Psoas muscle (tissue), 8 donors: ENCODE data around the gene TNFSF9. TPM values are rescaled to one million over a fixed set of nuclear protein-coding genes. Genes with fewer than 3 reads are reported as not detected.

Experiments used
- ATAC-seq, 4 donors: fragments of 200-7000 bp; cut with Tn5 transposase; one replicate each; pipeline ENCODE4 v1.9.1; 2020; ENCODE audit warnings: moderate library complexity in 3 of 4, mild to moderate bottlenecking in 2 of 4
- DNase-seq, 2 donors: peaks; one replicate each; pipeline ENCODE4 v3.0.0-alpha.2; 2020
- H3K27ac ChIP-seq: fragments of 200-600 bp; one replicate; pipeline ENCODE4 v1.8.0; 2022
- H3K27me3 ChIP-seq, 3 donors: fragments of 200-600 bp in 1 of 3; one replicate each; pipeline versions ENCODE4 v1.6.1 to v1.8.0; 2013 to 2022; ENCODE audit warnings: low read length in 2 of 3, mild to moderate bottlenecking in 2 of 3, moderate library complexity in 1 of 3; ENCODE audit not compliant: insufficient read depth in 3 of 3
- H3K36me3 ChIP-seq, 2 donors: fragments of 200-600 bp in 1 of 2; one replicate each; pipeline versions ENCODE4 v1.6.1 to v1.8.0; 2013 to 2022; ENCODE audit warnings: low read depth in 1 of 2, mild to moderate bottlenecking in 1 of 2, moderate library complexity in 1 of 2; ENCODE audit not compliant: insufficient read depth in 1 of 2
- H3K4me1 ChIP-seq: fragments of 200-600 bp; one replicate; pipeline ENCODE4 v1.8.0; 2022
- H3K4me3 ChIP-seq: fragments of 200-600 bp; one replicate; pipeline ENCODE4 v1.8.0; 2022; ENCODE audit warnings: mild to moderate bottlenecking
- H3K9me3 ChIP-seq: fragments of 200-600 bp; one replicate; pipeline ENCODE4 v1.8.0; 2022
- WGBS, 3 donors: extraction: QIAGEN DNeasy Blood & Tissue Kit; methylation state at CpG; one replicate each; pipeline versions ENCODE4 v1.1.6 to v1.1.7; 2013; 5-methylcytosine and 5-hydroxymethylcytosine counted together
- intact Hi-C, 2 donors: fragments of 100-400 bp; cut with DNase I; formaldehyde crosslinking; loops; one replicate each; pipeline versions ENCODE4 v1.11.0 to v1.14.2; 2022
- polyA plus RNA-seq, 3 donors: library from polyadenylated mRNA; stranded (reverse); fragments of 200-250 nt; gene quantifications; one replicate each; pipeline ENCODE4 v1.2.3, GENCODE V29; 2013
- total RNA-seq, 4 donors: library from RNA; stranded (reverse); fragmentation: NEBNext Ultra II Directional in 2 of 4; extraction: Animal tissue kit (Norgen Biotek cat#: 25700) in 2 of 4; gene quantifications; one replicate each; pipeline versions ENCODE4 v1.2.1 to v1.2.4, GENCODE V29; 2021 to 2023
- TF ChIP-seq, protein P1 (sequence below): fragments of 200-600 bp; IDR thresholded peaks from one replicate; pipeline ENCODE4 v1.8.0; 2022; ENCODE audit warnings: antibody characterized with exemption
- donor health status: healthy with polysubstance abuse.
- donor health status: DM: no; HTN: no; CAD: no; lungs with moderate emphysema.
- donor health status: Bipolar disorder and iron deficiency.
- donor health status: healthy.
- donor health status: DM: yes; HTN: yes; CAD: no.
- donor health status: DM: no; HTN: no; CAD: no.
- donor health status: DM: no; HTN: no; CAD: no.
- donor health status: DM: yes; HTN: yes; CAD: no.

The TNFSF9 gene
- total and polyA plus RNA-seq, 7 donors: 0.25 to 1.9 (median 0.62) TPM; not detected in 1

DNA sequence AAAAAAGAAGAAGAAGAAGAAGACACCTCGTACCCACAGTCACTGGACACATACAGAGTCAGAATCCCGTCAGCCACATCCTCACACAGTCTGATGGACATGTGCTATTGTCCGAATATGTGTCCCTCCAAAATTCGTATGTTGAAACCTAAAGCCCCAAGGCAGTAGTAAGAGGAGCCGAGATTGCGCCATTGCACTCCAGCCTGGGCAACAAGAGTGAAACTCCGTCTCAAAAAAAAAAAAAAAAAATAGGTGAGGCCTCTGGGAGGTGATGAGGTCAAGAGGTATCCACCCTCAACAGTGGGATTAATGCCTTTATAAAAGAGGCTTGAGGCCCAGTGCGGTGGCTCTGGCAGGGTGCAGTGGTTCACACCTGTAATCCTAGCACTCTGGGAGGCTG lies 46.6 kb upstream of the TNFSF9 start:
- no peak for ATAC-seq
- Histone ChIP-seq H3K27me3 (peaks cover 0 to 10% (median 4%) of the 10 kb centered on the region in 3 donors), H3K27ac (no peak overlapping the region), H3K4me3 (no peak overlapping the region), H3K36me3 (no peaks in the 10 kb centered on the region), H3K4me1 (no peaks in the 10 kb centered on the region), H3K9me3 (no peaks in the 10 kb centered on the region)
- 81 to 82% (median 82%) methylated on average over 8 of the region's 8 CpGs for WGBS, 3 donors
- TF ChIP-seq, protein P1, sequence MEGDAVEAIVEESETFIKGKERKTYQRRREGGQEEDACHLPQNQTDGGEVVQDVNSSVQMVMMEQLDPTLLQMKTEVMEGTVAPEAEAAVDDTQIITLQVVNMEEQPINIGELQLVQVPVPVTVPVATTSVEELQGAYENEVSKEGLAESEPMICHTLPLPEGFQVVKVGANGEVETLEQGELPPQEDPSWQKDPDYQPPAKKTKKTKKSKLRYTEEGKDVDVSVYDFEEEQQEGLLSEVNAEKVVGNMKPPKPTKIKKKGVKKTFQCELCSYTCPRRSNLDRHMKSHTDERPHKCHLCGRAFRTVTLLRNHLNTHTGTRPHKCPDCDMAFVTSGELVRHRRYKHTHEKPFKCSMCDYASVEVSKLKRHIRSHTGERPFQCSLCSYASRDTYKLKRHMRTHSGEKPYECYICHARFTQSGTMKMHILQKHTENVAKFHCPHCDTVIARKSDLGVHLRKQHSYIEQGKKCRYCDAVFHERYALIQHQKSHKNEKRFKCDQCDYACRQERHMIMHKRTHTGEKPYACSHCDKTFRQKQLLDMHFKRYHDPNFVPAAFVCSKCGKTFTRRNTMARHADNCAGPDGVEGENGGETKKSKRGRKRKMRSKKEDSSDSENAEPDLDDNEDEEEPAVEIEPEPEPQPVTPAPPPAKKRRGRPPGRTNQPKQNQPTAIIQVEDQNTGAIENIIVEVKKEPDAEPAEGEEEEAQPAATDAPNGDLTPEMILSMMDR: no peak
- DNase-seq: no peak
- intact Hi-C loops: no loop called here

GRCh38 chr19:6484831-6485230 lies 46.0 kb upstream of the TNFSF9 start:
- Histone ChIP-seq H3K9me3 (no peaks in the 10 kb centered on the region), H3K36me3 (no peaks in the 10 kb centered on the region), H3K27me3 (peaks cover 0 to 9% (median 4%) of the 10 kb centered on the region in 3 donors), H3K4me3 (no peak overlapping the region), H3K27ac (no peak overlapping the region), H3K4me1 (no peaks in the 10 kb centered on the region)
- 86 to 89% (median 87%) methylated on average over 7 of the region's 7 CpGs for WGBS, 3 donors
- DNase-seq: no peak
- TF ChIP-seq, protein P1: no peak
- intact Hi-C loops: no loop called here
- no peak for ATAC-seq

- Histone ChIP-seq H3K4me1 (no peaks in the 10 kb centered on the region), H3K27me3 (peaks cover 0 to 5% (median 0%) of the 10 kb centered on the region in 3 donors), H3K4me3 (no peak overlapping the region), H3K36me3 (no peaks in the 10 kb centered on the region), H3K9me3 (no peaks in the 10 kb centered on the region), H3K27ac (no peak overlapping the region)
- DNase-seq (no peak), ATAC-seq (no peak)
- TF ChIP-seq, protein P1: no peak
- 50 to 55% (median 51%) methylated on average over 15 of the region's 15 CpGs for WGBS, 3 donors
- intact Hi-C loops: no loop called here
Observed at GRCh38 chr19:6489278-6490061, 41.4 kb upstream of the TNFSF9 start.

DNA sequence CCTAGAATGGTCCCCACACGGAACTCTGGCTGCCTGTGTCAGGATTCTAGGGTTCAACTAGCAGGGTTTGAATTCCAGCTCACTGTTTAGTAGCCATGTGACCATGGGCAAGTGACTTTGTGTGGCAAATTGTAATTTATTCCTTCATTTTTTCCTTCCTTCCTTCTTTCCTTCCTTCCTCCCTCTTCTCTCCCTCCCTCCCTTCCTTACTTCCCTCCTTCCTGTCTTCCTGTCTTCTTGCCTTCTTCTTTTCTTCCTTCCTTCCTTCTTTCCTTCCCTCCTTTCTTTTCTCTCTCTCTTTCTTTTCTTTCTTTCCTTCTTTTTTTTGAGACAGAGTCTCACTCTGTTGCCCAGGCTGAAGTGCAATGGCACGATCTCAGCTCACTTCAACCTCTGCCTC lies 40.7 kb upstream of the TNFSF9 start:
- 62 to 70% (median 66%) methylated on average over 2 of the region's 2 CpGs for WGBS, 3 donors
- TF ChIP-seq, protein P1: no peak
- ATAC-seq: no peak

More for the DNA sequence above, 40.7 kb upstream of the TNFSF9 start:
- Histone ChIP-seq H3K4me1 (no peaks in the 10 kb centered on the region), H3K4me3 (no peak overlapping the region), H3K36me3 (no peaks in the 10 kb centered on the region), H3K27ac (no peak overlapping the region), H3K9me3 (no peaks in the 10 kb centered on the region), H3K27me3 (peaks cover 0 to 5% (median 0%) of the 10 kb centered on the region in 3 donors)
- intact Hi-C loops: no loop called here
- no peak for DNase-seq
